Fibroblast of pulmonary artery (primary cell): ENCODE data around the gene MKKS.
A peak's percentile ranks its signal among the peaks of the same experiment; 100 is the strongest.

ENCODE experiments used
- DNase-seq: peaks from one replicate; pipeline ENCODE4 v3.0.0-alpha.2; 2010; ENCODE audit warnings: low read depth
- H3K4me3 ChIP-seq: replicated peaks from 2 replicates; pipeline ENCODE4 v1.5.1; 2011; ENCODE audit warnings: low read depth, mild to moderate bottlenecking, control low read depth, low read length, moderate library complexity
- CTCF ChIP-seq: IDR thresholded peaks from 2 replicates; pipeline ENCODE4 v1.5.1; 2011; ENCODE audit warnings: mild to moderate bottlenecking, control low read depth, low read length, inconsistent platforms; ENCODE audit errors: missing control alignments

Gene MKKS

GRCh38 chr20:10467681-10468339 lies 33.8 kb upstream of the MKKS start:
- no peak for DNase-seq
- TF ChIP-seq CTCF: no peak
- H3K4me3 ChIP-seq: no peak overlapping the region

- no peak overlapping the region for H3K4me3 ChIP-seq
- DNase-seq: no peak
- TF ChIP-seq CTCF: no peak
These were observed 32.8 kb upstream of the MKKS start for GRCh38 chr20:10466855-10467254.

GRCh38 chr20:10466325-10466724 lies 32.3 kb upstream of the MKKS start:
- no peak for TF ChIP-seq CTCF
- no peak overlapping the region for H3K4me3 ChIP-seq
- peak; percentile 50 for DNase-seq

- TF ChIP-seq CTCF: no peak
- DNase-seq: no peak
- H3K4me3 ChIP-seq: no peak overlapping the region
These were observed 31.1 kb upstream of the MKKS start for GRCh38 chr20:10465135-10465534.

- DNase-seq: peak; percentile 35
- no peak overlapping the region for H3K4me3 ChIP-seq
- no peak for TF ChIP-seq CTCF
These were observed 29.6 kb upstream of the MKKS start for GRCh38 chr20:10463622-10464021.

GRCh38 chr20:10462516-10462915 lies 28.5 kb upstream of the MKKS start:
- no peak for DNase-seq
- H3K4me3 ChIP-seq: no peak overlapping the region
- no peak for TF ChIP-seq CTCF

- no peak for TF ChIP-seq CTCF
- H3K4me3 ChIP-seq: no peak overlapping the region
- no peak for DNase-seq
These were observed 27.5 kb upstream of the MKKS start for GRCh38 chr20:10461495-10461894.
